Measurements from ENCODE around the gene GPC6.

- no peak for TF ChIP-seq CTCF (IDR thresholded peaks at IDR 0.05; ENCODE audit: low read length)
- TF ChIP-seq EZH2 (IDR thresholded peaks at IDR 0.05; ENCODE audit: borderline replicate concordance, low read length), result no peak
Observed at GRCh38 chr13:93814658-93815057, 588.1 kb downstream of the GPC6 start.

All from OCI-LY1 (cell line).